CD4-positive, alpha-beta T cell (primary cell): ENCODE results near the gene RAB44. TPM values are rescaled to one million over a fixed set of nuclear protein-coding genes. Genes with fewer than 3 reads are reported as not detected.

Experiments
- ATAC-seq: fragments of 200-7000 bp; cut with Tn5 transposase; one replicate; pipeline ENCODE4 v1.10.0; 2022; ENCODE audit warnings: mild to moderate bottlenecking; ENCODE audit not compliant: poor library complexity
- CTCF ChIA-PET: fragments of 350-600 bp; sonication (Branson Sonifier 250); formaldehyde crosslinking; loops from one replicate; lab custom pipeline; 2021; ENCODE audit warnings: antibody characterized with exemption, inconsistent platforms; lab: Charles Lee
- POLR2A ChIA-PET: fragments of 350-600 bp; sonication (Branson Sonifier 250); formaldehyde crosslinking; loops from one replicate; lab custom pipeline; 2021; ENCODE audit warnings: antibody characterized with exemption, inconsistent platforms; lab: Charles Lee
- DNase-seq, 14 experiments: peaks; one replicate each; pipeline ENCODE4 v3.0.0-alpha.2; 2013 to 2020; ENCODE audit warnings: mixed read lengths in 2 of 14
- H3K27ac ChIP-seq, 2 donors: one replicate each; pipeline versions ENCODE4 v1.5.1 to v1.7.0; 2013; ENCODE audit warnings: low read length in 2 of 2, low read depth in 1 of 2, mild to moderate bottlenecking in 1 of 2
- H3K27me3 ChIP-seq, 2 experiments: 1 replicate in 1 of 2; 2 replicates in 1 of 2; pipeline versions ENCODE4 v1.6.1 to v1.7.0; 2013; ENCODE audit warnings: low read length in 2 of 2, control low read depth in 1 of 2, mild to moderate bottlenecking in 1 of 2, moderate library complexity in 1 of 2; ENCODE audit not compliant: insufficient read depth in 2 of 2, control insufficient read depth in 1 of 2
- H3K36me3 ChIP-seq: one replicate; pipeline ENCODE4 v1.6.1; 2013; ENCODE audit warnings: low read length, control low read depth; ENCODE audit not compliant: insufficient read depth
- H3K4me1 ChIP-seq: one replicate; pipeline ENCODE4 v1.6.1; 2013; ENCODE audit warnings: low read length, control low read depth; ENCODE audit not compliant: insufficient read depth
- H3K4me3 ChIP-seq: one replicate; pipeline ENCODE4 v1.5.1; 2013; ENCODE audit warnings: mild to moderate bottlenecking, low read length, moderate library complexity
- H3K9me3 ChIP-seq, 2 experiments: 1 replicate in 1 of 2; 2 replicates in 1 of 2; pipeline versions ENCODE4 v1.6.1 to v1.7.0; 2013; ENCODE audit warnings: low read length in 2 of 2, mild to moderate bottlenecking in 2 of 2, control low read depth in 1 of 2, moderate library complexity in 1 of 2; ENCODE audit not compliant: control insufficient read depth in 1 of 2, insufficient read depth in 1 of 2
- H3K27ac Mint-ChIP-seq: one replicate; pipeline ENCODE4 v1.8.0; 2020; ENCODE audit warnings: mixed read lengths
- H3K27me3 Mint-ChIP-seq: one replicate; pipeline ENCODE4 v1.8.0; 2021; ENCODE audit warnings: mixed read lengths
- H3K36me3 Mint-ChIP-seq: one replicate; pipeline ENCODE4 v1.8.0; 2021; ENCODE audit warnings: low read depth, mixed read lengths
- H3K4me1 Mint-ChIP-seq: one replicate; pipeline ENCODE4 v1.8.0; 2021; ENCODE audit warnings: low read depth, mixed read lengths
- H3K4me3 Mint-ChIP-seq: one replicate; pipeline ENCODE4 v1.8.0; 2020; ENCODE audit warnings: mild to moderate bottlenecking, mixed read lengths
- H3K9me3 Mint-ChIP-seq: one replicate; pipeline ENCODE4 v1.8.0; 2020; ENCODE audit warnings: mixed read lengths
- intact Hi-C, 2 experiments: fragments of 100-400 bp; cut with DNase I in 1 of 2; cut with micrococcal nuclease in 1 of 2; formaldehyde crosslinking; loops; one replicate each; pipeline versions ENCODE4 v1.15.1 to v1.9.0; 2023 to 2025; cut with DNase I, micrococcal nuclease
- total RNA-seq, 174 experiments: library from RNA in 2 of 174; stranded (reverse) in 2 of 174; gene quantifications; one replicate each; pipeline ENCODE4 v1.2.3 and lab custom pipeline; 2021 to 2026
- TF ChIP-seq, protein P1 (sequence below): fragments of 200-600 bp; IDR thresholded peaks from one replicate; pipeline ENCODE4 v1.8.0; 2022; ENCODE audit warnings: antibody characterized with exemption, mild to moderate bottlenecking

The RAB44 gene
- total RNA-seq, 2 experiments from 2014 or later = 0.22 TPM

GRCh38 chr6:36745283-36745682 is 47.7 kb downstream of the RAB44 start:
- ATAC-seq = no peak
- ChIA-PET POLR2A (no interaction called here), CTCF (no interaction called here)
- Mint-ChIP-seq H3K27me3 (no peaks in the 10 kb centered on the region), H3K27ac (no peak overlapping the region), H3K36me3 (no peaks in the 10 kb centered on the region), H3K4me1 (no peaks in the 10 kb centered on the region), H3K9me3 (no peaks in the 10 kb centered on the region), H3K4me3 (no peak overlapping the region)
- H3K4me1 ChIP-seq = peaks cover 19% of the 10 kb centered on the region
- peaks cover 0 to 12% of the 10 kb centered on the region in 2 experiments for H3K9me3 ChIP-seq
- no peak overlapping the region for H3K4me3 ChIP-seq
- TF ChIP-seq, protein P1, sequence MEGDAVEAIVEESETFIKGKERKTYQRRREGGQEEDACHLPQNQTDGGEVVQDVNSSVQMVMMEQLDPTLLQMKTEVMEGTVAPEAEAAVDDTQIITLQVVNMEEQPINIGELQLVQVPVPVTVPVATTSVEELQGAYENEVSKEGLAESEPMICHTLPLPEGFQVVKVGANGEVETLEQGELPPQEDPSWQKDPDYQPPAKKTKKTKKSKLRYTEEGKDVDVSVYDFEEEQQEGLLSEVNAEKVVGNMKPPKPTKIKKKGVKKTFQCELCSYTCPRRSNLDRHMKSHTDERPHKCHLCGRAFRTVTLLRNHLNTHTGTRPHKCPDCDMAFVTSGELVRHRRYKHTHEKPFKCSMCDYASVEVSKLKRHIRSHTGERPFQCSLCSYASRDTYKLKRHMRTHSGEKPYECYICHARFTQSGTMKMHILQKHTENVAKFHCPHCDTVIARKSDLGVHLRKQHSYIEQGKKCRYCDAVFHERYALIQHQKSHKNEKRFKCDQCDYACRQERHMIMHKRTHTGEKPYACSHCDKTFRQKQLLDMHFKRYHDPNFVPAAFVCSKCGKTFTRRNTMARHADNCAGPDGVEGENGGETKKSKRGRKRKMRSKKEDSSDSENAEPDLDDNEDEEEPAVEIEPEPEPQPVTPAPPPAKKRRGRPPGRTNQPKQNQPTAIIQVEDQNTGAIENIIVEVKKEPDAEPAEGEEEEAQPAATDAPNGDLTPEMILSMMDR = no peak
- H3K27me3 ChIP-seq = no peaks in the 10 kb centered on the region
- DNase-seq = no peak
- intact Hi-C loops = no loop called here
- H3K36me3 ChIP-seq = no peaks in the 10 kb centered on the region
- no peak overlapping the region for H3K27ac ChIP-seq

DNA sequence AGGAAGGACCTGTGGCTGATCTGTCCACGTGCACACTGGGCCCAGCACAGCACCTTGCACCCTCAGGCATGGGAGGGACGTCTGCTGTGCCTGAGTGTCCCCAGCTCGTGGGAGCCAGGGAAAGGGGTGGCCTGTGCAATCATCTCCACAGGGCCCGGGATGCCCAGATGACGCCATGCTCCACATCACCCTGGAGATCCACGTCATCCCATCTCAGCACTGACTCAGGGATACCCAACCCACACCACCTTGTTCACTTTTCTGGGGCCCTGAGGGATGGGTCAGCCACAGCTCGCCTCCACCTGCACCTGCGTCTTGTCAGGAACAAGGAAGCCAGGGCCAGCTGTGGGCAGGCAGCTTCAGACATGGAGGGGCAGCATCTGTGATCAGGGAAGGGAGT is 48.2 kb downstream of the RAB44 start:
- DNase-seq (no peak), ATAC-seq (no peak)
- peaks cover 0 to 13% of the 10 kb centered on the region in 2 experiments for H3K9me3 ChIP-seq
- Mint-ChIP-seq H3K36me3 (no peaks in the 10 kb centered on the region), H3K9me3 (no peaks in the 10 kb centered on the region), H3K4me1 (no peaks in the 10 kb centered on the region), H3K27me3 (no peaks in the 10 kb centered on the region), H3K4me3 (no peak overlapping the region), H3K27ac (no peak overlapping the region)
- peaks cover 19% of the 10 kb centered on the region for H3K4me1 ChIP-seq
- no peaks in the 10 kb centered on the region for H3K27me3 ChIP-seq
- ChIA-PET CTCF (no interaction called here), POLR2A (no interaction called here)
- no peak overlapping the region for H3K4me3 ChIP-seq
- H3K27ac ChIP-seq = no peak overlapping the region
- TF ChIP-seq, protein P1 = no peak
- H3K36me3 ChIP-seq = no peaks in the 10 kb centered on the region
- intact Hi-C loops = no loop called here

GRCh38 chr6:36746251-36746650 is 48.6 kb downstream of the RAB44 start:
- Mint-ChIP-seq H3K4me1 (no peaks in the 10 kb centered on the region), H3K4me3 (no peak overlapping the region)

More at GRCh38 chr6:36746251-36746650, 48.6 kb downstream of the RAB44 start:
- no peaks in the 10 kb centered on the region for H3K36me3 ChIP-seq
- H3K4me3 ChIP-seq = no peak overlapping the region
- ChIA-PET CTCF (no interaction called here), POLR2A (no interaction called here)
- Mint-ChIP-seq H3K36me3 (no peaks in the 10 kb centered on the region), H3K9me3 (no peaks in the 10 kb centered on the region), H3K27ac (no peak overlapping the region), H3K27me3 (no peaks in the 10 kb centered on the region)
- TF ChIP-seq, protein P1 = no peak
- H3K27ac ChIP-seq = no peak overlapping the region
- DNase-seq (no peak), ATAC-seq (no peak)
- peaks cover 19% of the 10 kb centered on the region for H3K4me1 ChIP-seq
- H3K9me3 ChIP-seq = peaks cover 0 to 13% of the 10 kb centered on the region in 2 experiments
- intact Hi-C loops = no loop called here
- H3K27me3 ChIP-seq = no peaks in the 10 kb centered on the region
